ENCODE results near the gene WDR54.

Gene WDR54, protein sequence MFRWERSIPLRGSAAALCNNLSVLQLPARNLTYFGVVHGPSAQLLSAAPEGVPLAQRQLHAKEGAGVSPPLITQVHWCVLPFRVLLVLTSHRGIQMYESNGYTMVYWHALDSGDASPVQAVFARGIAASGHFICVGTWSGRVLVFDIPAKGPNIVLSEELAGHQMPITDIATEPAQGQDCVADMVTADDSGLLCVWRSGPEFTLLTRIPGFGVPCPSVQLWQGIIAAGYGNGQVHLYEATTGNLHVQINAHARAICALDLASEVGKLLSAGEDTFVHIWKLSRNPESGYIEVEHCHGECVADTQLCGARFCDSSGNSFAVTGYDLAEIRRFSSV

GRCh38 chr2:74421221-74421870, at the start of gene WDR54, which contains the start of gene C2orf81:
Gene WDR54, plus strand, starts transcription at chr2:74421730. Its CDS starts 424 bp downstream, at chr2:74422154.
Gene C2orf81, minus strand, starts transcription at chr2:74421619. Its CDS starts 59 bp downstream, at chr2:74421560.
- DNase-seq (ENCODE audit: low read depth), result peak; percentile 81

GRCh38 chr2:74372674-74373073, 48.9 kb upstream of the WDR54 start:
- no peak for DNase-seq (ENCODE audit: low read depth)

GRCh38 chr2:74373221-74373676, 48.3 kb upstream of the WDR54 start:
- DNase-seq (ENCODE audit: low read depth), result no peak

DNA sequence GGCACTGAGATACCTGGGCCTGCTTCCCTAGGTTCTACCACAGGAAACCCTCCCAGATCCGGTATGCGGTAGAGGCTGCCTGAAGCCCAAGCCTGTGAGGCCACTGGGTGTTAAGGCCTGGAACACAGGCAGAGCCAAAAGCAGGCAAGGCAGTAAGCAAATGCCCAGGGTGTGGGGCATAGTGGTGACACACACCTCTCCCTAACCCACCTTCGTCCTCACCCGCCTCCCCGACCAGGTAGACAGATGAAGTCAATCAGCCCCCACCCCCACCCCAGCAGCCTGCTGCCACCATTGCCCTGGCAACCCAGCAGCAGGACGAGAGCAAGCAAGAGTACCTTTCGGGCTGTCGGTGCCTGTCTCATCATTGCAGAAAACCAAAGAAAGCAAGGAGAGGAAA, 47.5 kb upstream of the WDR54 start:
- no peak for DNase-seq (ENCODE audit: low read depth)

DNA sequence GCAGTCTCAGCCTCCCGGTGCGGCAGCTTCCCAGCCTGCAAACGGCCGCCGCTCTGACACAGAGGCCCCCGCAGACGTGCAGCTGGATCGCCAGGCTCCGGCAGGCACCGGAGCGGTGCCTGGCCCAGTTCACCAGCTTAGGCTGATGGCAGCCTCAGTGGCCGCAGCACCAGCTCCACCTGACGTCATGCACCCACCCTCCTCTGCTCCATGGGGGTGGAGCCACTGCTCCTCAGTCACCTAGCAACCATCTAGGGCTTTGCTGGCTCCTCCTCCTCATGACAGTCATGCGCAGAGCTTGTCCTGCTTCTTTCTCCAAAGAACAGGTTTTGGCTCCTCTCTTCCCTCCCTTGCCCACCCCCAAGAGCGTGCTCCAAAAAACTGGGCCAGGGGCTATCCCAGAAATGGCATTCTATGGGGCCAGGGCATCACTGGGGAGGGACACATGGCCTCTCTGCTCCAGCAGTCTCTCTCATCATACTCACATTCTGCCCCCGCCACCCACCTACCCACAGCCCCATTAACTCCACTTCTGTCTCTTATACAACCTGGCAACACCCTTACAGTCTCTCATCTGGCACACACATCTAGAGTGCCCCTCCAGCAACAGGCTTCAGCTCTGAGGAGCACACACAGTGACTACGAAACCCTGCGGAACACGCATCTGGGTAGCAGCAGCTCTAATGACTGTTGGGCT, 46.9 kb upstream of the WDR54 start:
- DNase-seq (ENCODE audit: low read depth), result peak; percentile 88

GRCh38 chr2:74375838-74376237, 45.7 kb upstream of the WDR54 start:
- DNase-seq (ENCODE audit: low read depth), result no peak

GRCh38 chr2:74378007-74378406, 43.5 kb upstream of the WDR54 start:
- no peak for DNase-seq (ENCODE audit: low read depth)

GRCh38 chr2:74379851-74380789, 41.4 kb upstream of the WDR54 start, which contains the start of gene DCTN1:
Gene DCTN1, minus strand, starts transcription at chr2:74380311. Its CDS starts 274 bp downstream, at chr2:74380037.
- DNase-seq (ENCODE audit: low read depth), result peak; percentile 82

DNA sequence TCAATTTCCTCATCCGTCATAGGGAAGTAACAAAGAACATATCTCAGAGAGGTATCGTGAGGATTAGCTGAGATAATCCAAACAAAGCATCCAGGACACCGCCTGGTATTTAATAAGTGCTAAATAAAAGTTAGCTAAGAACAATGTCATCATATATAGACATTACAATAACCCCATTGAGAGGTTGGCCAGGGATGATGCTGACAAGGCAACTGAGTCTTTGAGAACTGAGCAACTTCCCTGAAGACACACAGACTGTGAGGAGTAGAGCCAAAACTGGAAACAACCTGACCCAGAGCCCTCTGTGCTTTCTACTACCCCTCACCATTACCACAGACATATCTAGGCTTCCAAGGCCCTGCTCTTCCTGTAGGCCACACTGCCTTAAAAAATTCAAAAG, 39.8 kb upstream of the WDR54 start:
- DNase-seq (ENCODE audit: low read depth), result no peak

DNA sequence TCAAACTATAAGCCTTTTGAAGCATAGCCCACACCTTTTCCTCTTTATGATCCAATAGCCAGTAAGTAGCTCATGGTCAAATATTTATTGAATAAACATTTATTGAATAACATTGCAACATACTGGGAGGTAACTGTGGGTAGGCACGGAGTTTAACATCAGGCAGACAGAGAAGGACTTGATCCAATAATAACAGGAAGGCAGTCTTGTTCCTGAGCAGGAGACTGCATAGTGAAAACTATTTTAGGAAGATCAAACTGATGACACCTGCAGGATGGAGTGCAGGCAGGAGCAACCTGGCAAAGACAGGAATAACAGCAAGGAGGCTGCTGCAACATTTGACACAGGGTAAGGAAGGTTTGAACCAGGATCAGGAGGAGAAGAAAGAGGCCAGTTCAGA, 38.3 kb upstream of the WDR54 start:
- DNase-seq (ENCODE audit: low read depth), result peak; percentile 87

DNA sequence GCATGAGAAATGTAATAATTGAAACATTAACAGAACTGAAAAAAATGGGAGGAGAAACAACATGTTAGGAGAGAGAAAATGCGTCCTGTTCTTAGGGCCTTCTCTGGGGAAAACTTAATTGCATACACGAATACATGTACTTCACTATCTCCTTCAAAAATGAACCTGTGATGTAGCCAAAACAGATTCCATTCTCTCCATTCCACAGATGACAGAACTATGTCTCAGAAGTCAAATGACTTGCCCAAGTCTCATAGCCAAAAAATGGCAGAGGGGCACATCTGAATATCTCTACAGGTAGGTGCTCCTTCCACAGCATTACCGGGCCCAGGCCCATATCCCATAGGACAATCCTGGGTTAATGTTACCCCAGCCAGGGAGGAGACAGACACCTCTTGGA, 37.5 kb upstream of the WDR54 start:
- DNase-seq (ENCODE audit: low read depth), result peak; percentile 46

- no peak for DNase-seq (ENCODE audit: low read depth)
Observed at GRCh38 chr2:74385396-74385795, 36.1 kb upstream of the WDR54 start.

DNA sequence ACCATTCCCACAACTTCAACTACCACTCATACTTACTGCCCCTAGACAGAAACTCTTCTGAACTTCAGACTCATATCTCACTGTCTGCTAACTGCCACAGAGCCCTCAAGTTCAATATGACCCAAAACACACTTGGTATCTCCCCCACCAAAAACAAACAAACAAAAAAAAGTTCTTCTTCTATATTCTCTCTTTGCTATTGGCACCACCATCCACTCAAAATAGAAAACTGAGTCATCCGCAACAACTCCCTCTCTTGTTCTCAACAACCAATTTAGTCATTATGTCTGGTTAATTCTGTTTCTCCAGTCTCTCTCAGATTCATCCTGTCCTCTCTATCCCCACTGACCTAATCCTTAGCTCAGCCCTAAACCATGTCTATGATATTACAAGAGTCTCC, 34.2 kb upstream of the WDR54 start:
- DNase-seq (ENCODE audit: low read depth), result peak; percentile 42

- no peak for DNase-seq (ENCODE audit: low read depth)
Observed at GRCh38 chr2:74390606-74391005, 30.9 kb upstream of the WDR54 start.

- peak; percentile 44 for DNase-seq (ENCODE audit: low read depth)
Observed at GRCh38 chr2:74391209-74391579, 30.3 kb upstream of the WDR54 start.

GRCh38 chr2:74391580-74392448, 29.7 kb upstream of the WDR54 start:
- DNase-seq (ENCODE audit: low read depth), result peak; percentile 79

DNA sequence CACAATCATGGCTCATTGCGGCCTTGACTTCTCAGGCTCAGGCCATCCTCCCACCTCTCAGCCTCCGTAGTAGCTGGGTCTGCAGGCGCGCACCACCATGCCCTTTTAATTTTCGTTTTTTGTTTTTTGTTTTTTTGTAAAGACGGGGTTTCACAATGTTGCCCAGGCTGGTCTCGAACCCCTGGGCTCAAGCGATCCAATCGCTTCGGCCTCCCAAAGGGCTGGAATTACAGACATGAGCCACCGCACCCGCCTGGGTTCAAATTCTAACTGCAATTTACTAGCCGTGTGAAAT, 29.1 kb upstream of the WDR54 start:
- DNase-seq (ENCODE audit: low read depth), result no peak

- no peak for DNase-seq (ENCODE audit: low read depth)
Observed at GRCh38 chr2:74393525-74393924, 28.0 kb upstream of the WDR54 start.

DNA sequence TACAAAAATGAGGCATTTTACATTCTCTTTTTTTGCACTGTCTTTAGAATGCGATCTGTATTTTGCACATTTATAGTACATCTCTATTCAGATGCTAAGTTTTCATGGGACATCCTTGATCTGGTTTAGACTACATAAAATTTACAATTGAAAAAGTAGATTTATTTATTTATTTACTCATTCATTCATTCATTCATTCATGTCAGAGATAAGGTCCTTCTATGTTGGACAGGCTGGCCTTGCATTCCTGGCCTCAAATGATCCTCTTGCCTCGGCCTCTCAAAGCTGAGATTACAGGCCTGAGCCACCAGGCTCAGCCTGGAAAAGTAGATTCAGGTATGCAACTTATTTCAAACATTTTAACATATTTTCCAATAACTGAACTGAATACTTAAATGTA, 25.4 kb upstream of the WDR54 start:
- DNase-seq (ENCODE audit: low read depth), result no peak

DNA sequence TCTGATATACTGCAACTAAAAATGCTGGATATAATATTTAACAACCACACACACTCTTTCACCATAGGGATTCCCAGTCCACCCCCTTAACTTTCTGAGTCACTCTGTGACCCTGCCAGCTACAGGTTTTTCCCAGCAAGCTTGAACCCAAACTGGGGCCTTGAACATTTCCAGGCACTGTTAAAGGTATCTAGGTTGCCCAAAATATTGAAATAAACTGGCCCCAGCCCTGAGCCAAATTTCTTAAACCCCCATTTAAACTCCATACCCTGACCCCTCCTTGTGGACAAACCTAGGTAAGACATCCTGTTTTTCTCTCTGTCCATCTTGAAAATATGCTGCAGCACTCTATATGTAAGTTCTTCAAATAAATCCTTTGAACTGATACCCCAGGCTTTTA, 21.7 kb upstream of the WDR54 start:
- peak; percentile 41 for DNase-seq (ENCODE audit: low read depth)

GRCh38 chr2:74401891-74402290, 19.6 kb upstream of the WDR54 start:
- DNase-seq (ENCODE audit: low read depth), result no peak
